Nasal cavity respiratory epithelium epithelial cell of viscerocranial mucosa (primary cell): Measurements from ENCODE around the gene UBE2I. TPM values are rescaled to one million over a fixed set of nuclear protein-coding genes. Genes with fewer than 3 reads are reported as not detected.

Experiments used
- total RNA-seq: library from RNA; depleted of rRNA; stranded (reverse); fragments of >200 nt; gene quantifications from 2 replicates; pipeline ENCODE4 v1.2.3, GENCODE V29; 2014

Gene UBE2I
- 44.8 and 80.6 TPM in 2 replicates for total RNA-seq

DNA sequence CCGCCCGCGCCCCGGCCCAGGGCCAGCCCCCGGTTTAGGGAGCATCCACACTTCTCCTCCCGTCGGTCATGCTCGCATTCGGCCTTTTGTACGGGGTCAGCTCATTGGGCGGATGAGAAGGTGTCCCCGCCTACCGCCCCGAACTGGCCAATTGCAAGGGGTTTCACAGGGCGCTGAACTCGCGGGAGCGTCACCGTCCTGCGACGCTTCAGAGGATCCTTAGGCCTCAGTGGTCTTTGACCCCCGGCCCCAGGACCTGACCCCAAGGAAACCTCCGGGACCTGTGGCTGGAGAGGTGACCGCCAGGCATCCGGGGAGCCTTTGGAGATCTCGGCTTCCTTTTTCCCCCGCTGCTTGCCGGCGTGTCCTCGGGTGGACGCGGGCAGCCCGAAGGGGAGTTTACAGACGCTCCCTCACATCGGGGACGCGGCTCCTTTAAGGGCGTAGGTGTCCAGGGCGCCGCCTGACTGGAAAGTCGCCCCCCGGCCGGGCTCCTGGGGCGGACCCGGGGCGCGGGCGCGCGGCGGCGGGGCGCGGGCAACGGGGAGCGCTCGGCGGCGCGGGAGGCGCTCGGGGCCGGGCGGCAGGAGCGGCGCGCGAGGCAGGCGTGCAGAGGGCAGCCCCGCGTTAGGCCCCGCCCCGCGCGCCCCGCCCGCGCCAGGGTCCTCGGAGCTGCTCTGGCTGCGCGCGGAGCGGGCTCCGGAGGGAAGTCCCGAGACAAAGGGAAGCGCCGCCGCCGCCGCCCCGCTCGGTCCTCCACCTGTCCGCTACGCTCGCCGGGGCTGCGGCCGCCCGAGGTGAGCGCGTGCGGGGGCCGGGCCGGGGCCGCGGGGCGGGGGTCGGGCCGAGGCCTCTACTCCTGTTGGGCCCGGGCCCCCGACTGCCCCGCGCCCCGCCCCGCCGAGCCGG lies at the start of gene UBE2I:
TSS of gene UBE2I (plus strand) at position 660 of the 909 bp plus-strand sequence. CDS start 4,395 bp downstream, outside the sequence.

GRCh38 chr16:1333149-1333812 lies 23.8 kb downstream of the UBE2I start, which contains the start of gene BAIAP3:
Gene BAIAP3 (plus strand): TSS chr16:1333645. CDS start chr16:1338550, 4,905 bp downstream.

GRCh38 chr16:1351582-1352362 lies 42.3 kb downstream of the UBE2I start, which contains the start of the genes GNPTG and TSR3:
Gene GNPTG (plus strand): TSS chr16:1351931. CDS start chr16:1351966, 35 bp downstream.
Gene TSR3 (minus strand): TSS chr16:1351878. CDS start chr16:1351804, 74 bp downstream.

Other genes with a start within 250 kb of the UBE2I start
- gene SSTR5, start 236.9 kb upstream of the UBE2I start, total RNA-seq, result not detected in 2 replicates
- not detected in 2 replicates for gene C1QTNF8, start 213.4 kb upstream of the UBE2I start, total RNA-seq
- gene CACNA1H, start 156.5 kb upstream of the UBE2I start, total RNA-seq, result 0.07 TPM in 1 of 2 replicates, not detected in the other
- gene TPSG1, start 84.4 kb upstream of the UBE2I start, total RNA-seq, result not detected in 2 replicates
- gene TPSB2, start 79.5 kb upstream of the UBE2I start, total RNA-seq, result not detected in 2 replicates
- gene TPSAB1, start 68.9 kb upstream of the UBE2I start, total RNA-seq, result not detected in 2 replicates
- not detected in 2 replicates for gene TPSD1, start 53.6 kb upstream of the UBE2I start, total RNA-seq
- gene BAIAP3, start 24.0 kb downstream of the UBE2I start, total RNA-seq, result 0.34 and 0.78 TPM in 2 replicates
- 63.9 and 84.4 TPM in 2 replicates for gene TSR3, start 42.2 kb downstream of the UBE2I start, total RNA-seq
- gene GNPTG, start 42.3 kb downstream of the UBE2I start, total RNA-seq, result 23.9 and 47.1 TPM in 2 replicates
- 3.4 and 10.1 TPM in 2 replicates for gene UNKL, start 105.1 kb downstream of the UBE2I start, total RNA-seq
- gene UQCC4, start 111.1 kb downstream of the UBE2I start, total RNA-seq, result 16.6 and 28.0 TPM in 2 replicates
- gene PERCC1, start 121.4 kb downstream of the UBE2I start, total RNA-seq, result not detected in 2 replicates
- under 0.01 and 0.57 TPM in 2 replicates for gene CCDC154, start 134.9 kb downstream of the UBE2I start, total RNA-seq
- gene CLCN7, start 165.4 kb downstream of the UBE2I start, total RNA-seq, result 61.9 and 142 TPM in 2 replicates
- gene PTX4, start 179.3 kb downstream of the UBE2I start, total RNA-seq, result not detected in 2 replicates
- 8.5 and 14.7 TPM in 2 replicates for gene TELO2, start 183.7 kb downstream of the UBE2I start, total RNA-seq
- under 0.01 and 0.28 TPM in 2 replicates for gene TMEM204, start 224.0 kb downstream of the UBE2I start, total RNA-seq